GM18498 (cell line): Measurements from ENCODE around the gene PRSS33.

Experiments
- ATAC-seq: cut with Tn5 transposase; IDR thresholded peaks from one replicate; pipeline ENCODE4 v1.9.1; 2021; ENCODE audit warnings: mild to moderate bottlenecking, moderate library complexity; ENCODE audit not compliant: unreplicated experiment

PRSS33 gene

DNA sequence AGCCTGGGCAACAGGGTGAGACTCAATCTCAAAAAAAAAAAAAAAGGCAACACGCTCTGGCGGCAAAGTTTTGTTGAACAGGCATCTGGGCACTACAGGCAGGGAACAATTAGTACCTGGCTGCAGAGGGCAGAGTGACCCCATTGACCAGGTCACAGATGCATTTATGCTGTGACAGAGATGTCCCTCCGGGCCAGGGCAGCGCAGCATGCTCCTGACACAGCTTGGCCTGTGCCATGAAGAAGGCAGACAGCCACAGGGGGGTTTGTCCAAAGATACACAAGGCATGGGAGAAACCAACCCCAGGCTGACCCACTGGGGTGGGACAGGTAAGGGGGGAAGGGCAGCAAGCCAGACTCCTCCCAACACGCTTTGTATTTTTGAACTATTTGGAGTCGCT is 42.6 kb downstream of the PRSS33 start:
- no peak for ATAC-seq

GRCh38 chr16:2743007-2743810 is 44.2 kb downstream of the PRSS33 start:
- no peak for ATAC-seq

DNA sequence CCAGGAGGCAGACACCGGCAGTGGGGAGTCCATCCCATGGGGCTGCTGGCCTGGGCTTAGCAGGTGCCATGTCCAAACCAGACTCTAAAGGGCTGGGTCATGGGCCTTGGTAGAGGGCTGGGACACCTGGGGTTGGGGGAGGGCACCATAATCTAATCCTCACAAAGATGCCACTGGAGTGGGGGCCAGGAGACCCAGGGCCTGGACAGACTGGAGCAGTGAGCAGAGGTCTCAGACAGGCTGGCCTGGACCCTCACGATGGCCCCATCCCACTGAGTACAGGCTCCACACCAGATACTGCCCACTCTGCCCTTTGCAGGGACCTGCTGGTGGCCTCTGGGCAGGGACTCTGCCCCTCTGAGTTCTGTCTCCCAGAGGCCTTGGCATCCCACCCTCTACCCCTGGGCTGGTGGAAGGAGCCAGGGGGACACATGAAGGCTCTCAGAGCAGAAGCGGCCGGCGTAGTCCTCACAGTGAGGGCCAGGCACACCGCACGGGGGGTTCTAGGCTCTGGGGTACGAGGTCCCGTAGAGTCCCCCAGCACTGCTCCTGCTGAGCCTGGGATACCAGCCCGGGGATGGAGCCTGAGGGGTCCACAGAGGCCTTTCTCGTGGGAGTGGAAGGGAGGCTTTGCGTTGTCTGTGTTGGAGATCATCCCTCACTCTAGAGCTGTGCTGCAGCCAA is 44.9 kb downstream of the PRSS33 start:
- no peak for ATAC-seq

DNA sequence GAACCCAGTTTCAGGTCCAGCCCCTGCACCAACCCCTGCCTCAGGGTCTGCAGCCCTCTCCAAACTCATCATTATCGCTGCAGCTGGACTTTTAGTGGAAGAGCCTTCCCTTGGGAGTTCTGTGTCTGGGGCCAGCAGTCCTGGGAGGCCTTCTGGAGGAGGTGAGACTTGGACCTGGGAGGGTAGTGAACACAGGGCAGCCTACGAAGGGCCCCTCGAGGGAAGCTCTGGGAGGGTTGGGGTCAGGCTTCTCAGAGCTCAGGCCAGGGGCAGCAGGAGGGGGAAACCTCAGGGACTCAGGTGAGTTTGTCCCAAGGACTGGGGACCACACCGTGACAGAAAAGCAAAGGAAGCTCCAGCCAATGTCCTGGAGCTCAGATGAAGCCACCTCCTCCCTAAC is 46.2 kb downstream of the PRSS33 start:
- ATAC-seq: no peak

DNA sequence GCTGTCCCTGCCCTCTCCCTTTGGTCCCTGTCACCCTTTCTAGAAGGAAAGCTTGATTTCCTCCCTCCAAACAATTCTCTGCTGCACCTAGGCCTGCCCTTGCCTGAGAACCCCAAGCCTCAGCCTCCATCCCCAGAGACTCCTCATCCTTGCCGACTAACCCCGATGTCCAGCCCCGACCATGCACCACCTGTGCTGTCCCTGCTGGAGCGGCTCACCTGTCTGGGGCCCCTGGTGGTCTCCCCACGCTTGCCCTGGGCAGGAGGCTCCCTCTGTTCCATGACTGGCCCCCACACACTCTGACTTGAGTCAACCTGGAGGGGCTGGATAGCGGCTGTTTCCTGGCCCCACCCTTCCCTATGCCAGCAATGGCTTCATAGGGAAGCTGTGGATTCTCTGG is 46.9 kb downstream of the PRSS33 start:
- ATAC-seq: no peak

GRCh38 chr16:2739625-2740430 is 47.5 kb downstream of the PRSS33 start:
- no peak for ATAC-seq

GRCh38 chr16:2738615-2739014 is 48.7 kb downstream of the PRSS33 start:
- ATAC-seq: no peak

GRCh38 chr16:2737895-2738418 is 49.4 kb downstream of the PRSS33 start:
- no peak for ATAC-seq

GRCh38 chr16:2737238-2737605 is 50.1 kb downstream of the PRSS33 start:
- no peak for ATAC-seq

DNA sequence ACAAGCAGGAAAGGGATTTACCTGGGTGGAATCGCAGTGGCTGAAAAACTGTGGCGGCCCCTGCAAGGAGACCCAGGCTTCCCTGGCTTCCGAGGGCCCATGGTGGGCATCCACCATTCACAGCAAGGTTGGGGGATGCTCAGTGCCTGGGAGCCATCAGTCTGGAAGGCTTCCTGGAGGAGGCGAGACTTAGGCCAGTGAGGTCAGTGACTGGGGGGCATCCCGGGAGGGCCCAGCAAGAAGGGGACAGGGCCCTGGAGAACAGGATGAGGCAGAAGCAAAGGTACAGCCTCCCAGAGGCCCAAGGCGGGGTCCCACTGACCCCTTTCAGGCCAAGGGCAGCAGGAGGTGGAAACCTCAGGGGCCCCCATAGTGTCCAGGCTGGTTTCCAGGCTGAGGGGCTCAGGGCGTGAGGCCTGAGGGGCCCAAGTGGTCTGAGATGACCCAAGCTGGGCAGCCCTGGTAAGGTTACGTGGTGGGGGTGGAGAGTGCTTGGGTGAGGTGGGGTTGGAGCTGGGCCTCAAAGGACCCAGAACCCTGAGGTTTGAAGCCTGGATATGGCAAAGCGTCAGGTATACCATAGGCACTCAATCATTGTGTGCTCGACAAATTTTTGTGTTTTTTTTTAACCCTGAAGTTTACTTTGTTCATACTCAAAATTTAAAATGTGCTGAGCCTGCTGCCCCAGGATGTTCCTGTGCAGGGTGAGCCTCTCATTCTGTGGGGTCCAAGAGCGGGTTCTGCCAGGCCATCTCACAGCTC is 50.7 kb downstream of the PRSS33 start:
- no peak for ATAC-seq

- no peak for ATAC-seq
Observed at GRCh38 chr16:2734844-2735515, 52.4 kb downstream of the PRSS33 start.
